Iris pigment epithelial cell (primary cell): ENCODE measurements around the gene INO80.

ENCODE experiments used
- DNase-seq: peaks from one replicate; pipeline ENCODE4 v3.0.0-alpha.2; 2011; ENCODE audit warnings: low read depth

Gene INO80

DNA sequence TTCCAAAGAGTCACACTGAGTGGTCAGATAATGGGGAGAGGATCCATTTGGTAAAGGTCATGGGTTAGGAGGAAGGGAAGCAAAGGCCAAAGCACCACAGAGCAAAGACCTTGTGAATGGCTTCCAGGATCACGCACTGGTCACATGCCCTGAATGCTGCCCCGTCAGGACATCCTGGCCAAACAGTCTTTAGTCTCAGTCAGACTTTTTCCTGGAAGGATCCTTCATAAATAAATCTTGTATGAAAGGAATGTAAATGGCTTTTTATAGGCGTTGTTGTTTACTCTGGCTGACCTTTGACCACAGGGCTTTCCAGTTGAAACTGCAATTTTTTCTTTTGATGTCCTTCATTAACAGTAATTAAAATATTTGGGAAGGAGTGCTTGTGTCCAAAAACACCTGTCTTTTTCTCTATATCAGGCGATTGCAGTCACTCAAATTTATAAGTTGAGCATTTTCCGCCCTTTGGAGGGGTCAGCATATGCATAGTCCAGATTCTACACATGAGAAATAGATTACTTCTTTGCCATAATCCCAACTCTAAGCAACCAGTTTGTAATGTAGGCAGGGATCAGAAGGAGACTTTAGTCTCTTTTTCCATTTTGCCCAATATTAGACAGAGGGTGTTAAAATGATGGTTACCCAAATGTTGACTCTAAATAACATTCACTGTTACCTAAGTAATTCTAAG lies 114.4 kb downstream of the INO80 start:
- peak; percentile 36 for DNase-seq

DNA sequence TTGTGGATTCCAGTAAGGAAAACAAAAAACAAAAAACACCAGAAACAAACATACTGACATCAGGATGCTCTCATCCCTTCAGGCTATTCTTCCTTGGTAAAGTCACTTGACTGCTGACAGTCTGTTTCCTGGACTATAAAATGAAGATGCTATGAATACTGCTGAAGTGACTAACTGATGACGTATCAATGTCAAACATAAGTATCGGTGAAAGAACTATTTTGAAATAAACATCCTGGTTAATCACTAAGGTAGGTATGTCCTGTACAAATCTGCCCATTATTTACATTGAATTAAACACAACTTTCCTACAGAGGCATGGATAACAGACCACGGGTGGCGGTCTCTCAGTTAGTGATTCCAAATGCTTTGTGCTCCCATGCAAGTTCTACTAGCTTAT lies 116.9 kb downstream of the INO80 start:
- peak; percentile 93 for DNase-seq

- DNase-seq: no peak
Measured at GRCh38 chr15:40995656-40996055, 120.4 kb downstream of the INO80 start.

- no peak for DNase-seq
Measured at GRCh38 chr15:40992825-40993224, 123.3 kb downstream of the INO80 start.

DNA sequence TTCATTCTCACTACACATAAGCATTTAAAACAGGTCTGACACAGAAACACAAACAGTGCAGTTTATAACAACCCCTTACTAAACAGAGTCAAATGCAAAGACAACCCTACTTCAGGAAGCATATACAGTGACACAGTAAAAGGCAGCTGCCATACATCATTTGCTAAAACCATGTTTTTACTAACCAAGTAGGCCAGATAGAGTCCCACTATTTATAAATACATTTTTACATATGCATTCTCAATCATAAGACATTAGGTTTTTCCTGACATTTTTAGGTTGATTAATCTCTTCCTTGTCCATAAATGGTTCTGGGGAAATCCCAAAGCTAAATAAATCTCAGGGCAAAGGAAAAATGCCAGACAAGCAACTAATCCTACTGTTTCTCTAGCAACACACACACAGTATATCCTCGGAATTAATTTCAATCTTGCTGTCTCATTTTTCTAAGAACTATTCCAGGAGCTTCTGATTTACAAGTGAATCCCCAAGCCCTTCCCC lies 123.8 kb downstream of the INO80 start:
- DNase-seq: peak; percentile 41

- DNase-seq: no peak
Measured at GRCh38 chr15:40991355-40991754, 124.7 kb downstream of the INO80 start.

DNA sequence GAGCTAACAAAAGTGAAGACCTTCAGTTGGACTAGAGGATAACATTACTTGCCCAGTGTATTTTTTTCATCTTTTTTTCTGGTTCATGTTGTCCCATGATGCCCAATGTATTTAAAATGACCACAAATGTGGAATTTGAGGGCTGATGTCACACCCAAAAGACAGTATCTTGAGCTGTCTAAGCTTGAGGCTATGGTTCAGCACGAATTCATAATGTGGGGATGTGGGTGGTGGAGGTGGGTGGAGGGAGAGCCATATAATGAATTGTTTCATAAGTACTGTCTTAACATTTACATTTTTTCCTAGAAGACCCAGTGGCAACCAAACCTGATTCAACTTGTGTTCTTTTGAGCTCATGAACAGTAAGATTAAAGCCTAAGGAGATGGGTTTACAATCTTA lies 125.3 kb downstream of the INO80 start:
- no peak for DNase-seq

DNA sequence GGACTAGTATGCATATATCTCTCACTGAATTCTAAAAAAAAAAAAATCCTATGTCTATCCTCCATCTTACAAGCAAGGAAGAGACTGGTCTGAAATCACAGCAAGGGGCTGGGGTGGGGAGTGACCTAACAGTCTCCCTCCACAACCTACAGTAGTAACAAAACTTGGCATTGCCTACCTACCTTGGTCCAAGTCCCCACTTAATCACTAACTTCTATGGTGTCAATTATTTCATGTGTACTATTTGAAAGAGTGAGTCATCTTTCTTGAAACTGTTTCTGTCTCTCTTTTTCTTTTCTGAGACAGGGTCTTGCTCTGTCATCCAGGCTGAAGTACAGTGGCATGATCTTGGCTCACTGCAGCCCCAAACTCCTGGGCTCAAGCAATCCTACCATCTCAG lies 126.0 kb downstream of the INO80 start:
- no peak for DNase-seq

DNA sequence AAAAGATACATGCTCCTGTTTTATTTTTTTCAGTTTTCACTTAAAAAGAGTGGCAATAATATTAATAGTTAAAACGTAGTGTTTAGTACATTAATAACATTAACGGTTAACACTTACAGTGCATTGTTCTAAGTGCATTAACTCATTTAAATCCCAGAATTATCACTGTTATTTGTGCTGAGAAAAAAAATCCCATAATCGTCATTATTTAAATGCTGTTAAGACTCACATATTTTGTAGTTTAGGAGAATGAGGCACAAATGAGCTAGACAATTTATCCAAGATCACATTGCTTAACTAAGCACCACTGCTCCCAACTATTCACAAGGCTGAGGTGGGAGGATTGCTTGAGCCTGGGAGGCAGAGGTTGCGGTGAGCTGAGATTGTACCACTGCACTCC lies 127.9 kb downstream of the INO80 start:
- no peak for DNase-seq

GRCh38 chr15:40986820-40987219 lies 129.3 kb downstream of the INO80 start:
- DNase-seq: no peak

DNA sequence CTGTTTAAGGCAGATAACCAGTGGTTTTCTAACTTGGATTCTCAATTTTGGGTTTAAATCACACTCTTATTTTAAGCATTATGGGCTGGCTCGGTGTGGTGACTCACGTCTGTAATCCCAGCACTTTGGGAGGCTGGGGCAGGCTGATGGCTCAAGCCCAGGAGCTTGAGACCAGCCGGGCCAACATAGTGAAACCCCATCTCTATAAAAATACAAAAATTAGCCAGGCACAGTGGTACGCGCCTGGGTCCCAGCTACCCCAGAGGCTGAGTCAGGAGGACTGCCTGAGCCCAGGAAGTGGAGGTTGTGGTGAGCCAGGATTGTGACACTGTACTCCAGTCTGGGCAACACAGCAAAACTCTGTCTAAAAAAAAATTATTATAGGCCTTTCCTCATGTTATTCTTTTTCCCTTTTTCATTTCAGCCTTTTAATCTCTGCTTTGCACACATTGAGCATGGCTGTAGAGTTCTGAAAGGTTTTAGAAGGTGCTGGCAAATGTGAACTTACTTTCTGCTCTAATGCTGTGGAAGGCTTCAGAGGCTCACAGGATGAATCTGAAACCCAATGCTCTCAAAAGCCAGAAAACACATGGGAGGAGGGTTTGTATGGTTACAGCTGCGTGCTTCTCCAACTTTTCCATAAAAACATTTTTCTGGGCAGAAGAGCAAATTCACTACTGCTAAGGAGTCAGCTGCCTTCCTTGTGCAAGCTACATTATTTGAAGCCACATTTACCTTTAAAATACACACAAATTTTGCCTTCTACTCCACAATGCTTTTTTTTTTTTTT lies 130.3 kb downstream of the INO80 start:
- peak; percentile 66 for DNase-seq

GRCh38 chr15:40984964-40985363 lies 131.1 kb downstream of the INO80 start:
- DNase-seq: peak; percentile 94

DNA sequence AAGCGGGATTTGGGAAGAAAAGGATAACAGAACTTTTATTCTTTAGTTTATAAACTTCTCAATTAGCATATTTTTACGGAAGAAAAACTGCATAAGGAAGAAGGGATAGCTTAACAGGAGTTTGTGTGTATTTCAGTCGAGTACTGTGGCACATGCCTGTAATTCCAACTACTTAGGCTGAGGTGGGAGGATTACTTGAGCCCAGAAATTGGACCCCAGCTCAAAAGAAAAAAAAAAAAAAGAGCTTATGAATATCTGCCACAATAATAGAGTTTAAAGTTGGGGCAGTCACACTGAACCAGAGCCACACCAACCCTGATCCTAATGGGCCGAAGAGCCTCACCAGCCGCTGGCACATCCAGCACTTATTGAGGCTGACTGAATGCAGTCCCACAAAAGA lies 131.7 kb downstream of the INO80 start:
- DNase-seq: no peak

DNA sequence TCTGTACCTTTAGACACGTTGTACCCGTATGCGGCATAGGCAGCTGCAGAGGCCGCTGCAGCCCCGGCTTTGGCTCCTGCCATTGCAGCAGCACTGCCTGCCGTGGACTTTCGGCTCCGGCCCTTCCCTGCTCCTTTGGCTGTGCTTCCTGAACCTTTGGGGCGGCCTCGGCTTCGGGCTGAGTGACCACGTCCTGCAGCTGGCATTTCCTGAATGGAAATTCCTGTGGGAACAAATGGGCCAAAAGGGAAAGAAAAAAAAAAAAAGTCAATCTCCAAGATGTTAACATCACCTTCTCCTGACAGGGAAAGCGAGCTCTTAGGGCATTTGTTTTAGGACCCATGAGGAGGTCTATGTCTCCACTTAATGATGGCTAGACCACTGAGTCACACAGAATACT lies 133.2 kb downstream of the INO80 start:
- DNase-seq: peak; percentile 63

DNA sequence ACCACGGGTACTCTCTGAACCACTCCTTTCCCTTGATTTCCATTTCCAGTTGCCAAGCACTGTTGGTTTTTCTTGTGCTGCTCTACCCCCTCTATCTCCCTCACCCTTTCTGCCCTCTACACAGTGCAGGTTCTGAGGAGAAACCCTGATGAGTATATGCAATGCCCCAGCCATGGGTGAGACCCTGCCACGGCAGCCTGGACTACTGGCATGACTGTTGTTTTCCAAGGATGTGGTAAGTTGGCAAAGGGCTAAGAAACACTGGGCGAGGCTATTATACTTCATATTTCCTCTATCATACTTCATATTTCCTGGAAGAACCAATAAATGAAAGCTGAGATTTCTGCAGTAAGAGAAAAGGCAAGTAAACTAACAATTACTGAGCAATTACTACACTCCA lies 134.9 kb downstream of the INO80 start:
- no peak for DNase-seq

- DNase-seq: no peak
Measured at GRCh38 chr15:40978562-40978961, 137.5 kb downstream of the INO80 start.

- no peak for DNase-seq
Measured at GRCh38 chr15:40978141-40978540, 137.9 kb downstream of the INO80 start.

DNA sequence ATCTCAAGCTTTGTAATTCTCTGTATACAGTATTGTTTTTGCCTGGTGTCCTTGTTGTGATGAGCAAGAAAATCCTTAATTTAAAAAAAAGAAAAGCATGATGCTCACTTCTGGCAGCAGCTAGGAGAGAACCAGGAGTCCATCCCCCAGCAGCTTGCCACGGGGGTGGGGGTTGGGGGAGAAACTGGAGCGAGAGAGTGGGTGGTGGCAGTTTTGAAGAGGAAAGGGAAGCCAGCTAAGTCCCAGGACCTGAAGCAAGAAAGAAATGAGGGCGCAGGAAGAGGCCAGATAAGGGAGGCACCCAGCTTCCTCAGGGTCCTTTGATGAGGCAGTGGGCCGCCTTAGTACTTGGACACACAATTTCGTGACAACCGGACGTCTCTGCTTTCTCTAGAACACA lies 139.3 kb downstream of the INO80 start:
- no peak for DNase-seq

GRCh38 chr15:40974879-40975278 lies 141.2 kb downstream of the INO80 start:
- DNase-seq: peak; percentile 33

GRCh38 chr15:40969363-40969762 lies 146.7 kb downstream of the INO80 start:
- DNase-seq: no peak

DNA sequence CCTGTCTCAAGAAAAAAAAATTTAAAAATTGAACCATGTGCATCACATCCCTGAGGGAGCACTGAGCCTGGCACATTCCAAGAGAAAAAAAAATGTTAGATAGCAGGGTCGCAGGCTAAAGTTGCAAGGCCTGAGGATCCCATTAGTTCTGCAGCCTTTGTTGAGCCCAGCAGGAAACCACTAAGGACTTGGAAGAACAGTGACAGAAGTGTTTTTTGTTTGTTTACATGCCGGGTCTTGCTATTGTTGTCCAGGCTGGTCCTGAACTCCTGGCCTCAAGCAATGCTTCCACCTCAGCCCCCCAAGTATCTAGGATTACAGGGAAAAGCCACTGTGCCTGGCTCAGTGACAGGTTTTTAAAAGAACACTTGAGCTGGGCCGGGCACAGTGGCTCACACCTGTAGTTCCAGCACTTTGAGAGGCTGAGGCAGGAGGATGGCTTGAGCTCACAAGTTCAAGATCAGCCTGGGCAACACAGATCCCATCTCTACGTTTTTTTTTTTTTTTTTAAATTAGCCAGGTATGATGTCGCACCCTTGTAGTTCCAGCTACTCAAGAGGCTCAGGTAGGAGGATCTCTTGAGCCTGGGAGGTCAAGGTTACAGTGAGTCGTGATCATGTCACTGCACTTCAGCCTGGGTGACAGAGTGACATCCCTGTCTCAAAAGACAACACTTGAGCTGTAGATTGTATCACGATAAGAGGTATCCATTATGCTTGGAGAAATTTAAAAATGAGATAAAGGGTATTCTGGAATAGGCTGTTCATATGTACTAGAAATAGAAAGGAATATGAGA lies 147.6 kb downstream of the INO80 start:
- DNase-seq: no peak

- DNase-seq: no peak
Measured at GRCh38 chr15:40964634-40965033, 151.4 kb downstream of the INO80 start.

DNA sequence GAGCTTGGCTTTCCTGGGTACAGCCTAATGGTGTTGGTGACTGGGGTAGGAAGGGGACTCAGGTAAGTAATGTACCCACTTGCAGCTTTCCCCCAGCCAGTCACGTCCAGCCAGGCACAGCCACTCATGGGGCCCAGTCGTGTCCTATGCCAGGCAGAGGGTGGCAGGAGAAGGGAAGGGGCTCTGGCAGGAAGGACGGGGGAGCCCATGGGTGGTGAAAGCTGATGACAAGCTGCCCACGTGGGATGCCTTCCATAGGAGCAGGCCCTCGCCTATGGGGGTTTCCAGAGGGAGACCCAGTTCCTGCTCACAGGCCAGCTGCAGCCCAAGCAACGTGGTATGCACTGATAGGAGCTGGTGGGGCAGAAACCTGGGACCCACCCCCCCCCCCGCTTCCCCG lies 152.1 kb downstream of the INO80 start:
- no peak for DNase-seq
